SU-DHL-6 (cell line): ENCODE measurements around the gene TIMP4.

Experiments
- H2AFZ ChIP-seq: fragments of 200-600 bp; sonication (generic); 2 replicates; pipeline ENCODE4 v1.6.1; 2014; ENCODE audit warnings: low read depth, mild to moderate bottlenecking, moderate library complexity, mixed read lengths, antibody characterized with exemption, low read length; ENCODE audit not compliant: severe bottlenecking
- H3F3A ChIP-seq: fragments of 200-600 bp; shearing (Covaris generic); 2 replicates; pipeline ENCODE4 v1.6.0; 2016; ENCODE audit warnings: antibody characterized with exemption, mild to moderate bottlenecking; ENCODE audit not compliant: insufficient read depth
- H3K27ac ChIP-seq: fragments of 200-600 bp; sonication (generic); 2 replicates; pipeline ENCODE4 v1.5.1; 2016; ENCODE audit warnings: low read depth, mild to moderate bottlenecking, low read length, moderate library complexity, mixed read lengths
- H3K27me3 ChIP-seq: fragments of 200-600 bp; sonication (generic), shearing (Covaris generic); 2 replicates; pipeline ENCODE4 v1.6.0; 2014; ENCODE audit warnings: mild to moderate bottlenecking, low read length
- H3K36me3 ChIP-seq: fragments of 200-600 bp; sonication (generic); 2 replicates; pipeline ENCODE4 v1.6.1; 2014; ENCODE audit warnings: mild to moderate bottlenecking, low read length, mixed read lengths
- H3K4me2 ChIP-seq: fragments of 300-600, 200-600 bp; shearing (Covaris generic), sonication (generic); 2 replicates; pipeline ENCODE4 v1.6.0; 2014; ENCODE audit warnings: low read length, low read depth, mild to moderate bottlenecking; ENCODE audit not compliant: poor library complexity, severe bottlenecking
- H3K4me3 ChIP-seq: fragments of 200-600 bp; sonication (generic); 2 replicates; pipeline ENCODE4 v1.5.1; 2014; ENCODE audit warnings: antibody characterized with exemption, low read length, mild to moderate bottlenecking, mixed read lengths; ENCODE audit not compliant: insufficient read depth, poor library complexity, severe bottlenecking
- H3K79me2 ChIP-seq: fragments of 200-600 bp; sonication (generic); 2 replicates; pipeline ENCODE4 v1.6.1; 2014; ENCODE audit warnings: mild to moderate bottlenecking, low read length, moderate library complexity; ENCODE audit not compliant: insufficient read depth
- H3K9ac ChIP-seq: fragments of 200-600 bp; sonication (generic); 2 replicates; pipeline ENCODE4 v1.7.0; 2014; ENCODE audit warnings: mild to moderate bottlenecking, low read length
- H3K9me2 ChIP-seq: fragments of 200-600 bp; sonication (generic); replicated peaks from 2 replicates; pipeline ENCODE4 v1.6.1; 2014; ENCODE audit warnings: low read length; ENCODE audit not compliant: insufficient read depth
- H3K9me3 ChIP-seq: fragments of 200-600 bp; sonication (generic); 2 replicates; pipeline ENCODE4 v1.6.1; 2014; ENCODE audit warnings: low read length, mixed read lengths; ENCODE audit not compliant: insufficient read depth
- H4K20me1 ChIP-seq: fragments of 200-600 bp; sonication (generic); 2 replicates; pipeline ENCODE4 v1.6.1; 2014; ENCODE audit warnings: low read depth, mild to moderate bottlenecking, antibody characterized with exemption, low read length, moderate library complexity, mixed read lengths
- EZH2phosphoT487 ChIP-seq: fragments of 200-600 bp; sonication (generic), shearing (Covaris generic); conservative IDR thresholded peaks from 2 replicates; pipeline ENCODE4 v1.6.1; 2018; ENCODE audit warnings: mild to moderate bottlenecking, antibody characterized with exemption, low read length, moderate library complexity, mixed read lengths
- TF ChIP-seq, protein P1 (sequence below): fragments of 200-600 bp; sonication (generic); IDR thresholded peaks from one replicate; pipeline ENCODE4 v1.5.1; 2017; ENCODE audit warnings: antibody characterized with exemption, mild to moderate bottlenecking, low read length, moderate library complexity; ENCODE audit not compliant: insufficient read depth, poor library complexity, severe bottlenecking

Gene TIMP4

DNA sequence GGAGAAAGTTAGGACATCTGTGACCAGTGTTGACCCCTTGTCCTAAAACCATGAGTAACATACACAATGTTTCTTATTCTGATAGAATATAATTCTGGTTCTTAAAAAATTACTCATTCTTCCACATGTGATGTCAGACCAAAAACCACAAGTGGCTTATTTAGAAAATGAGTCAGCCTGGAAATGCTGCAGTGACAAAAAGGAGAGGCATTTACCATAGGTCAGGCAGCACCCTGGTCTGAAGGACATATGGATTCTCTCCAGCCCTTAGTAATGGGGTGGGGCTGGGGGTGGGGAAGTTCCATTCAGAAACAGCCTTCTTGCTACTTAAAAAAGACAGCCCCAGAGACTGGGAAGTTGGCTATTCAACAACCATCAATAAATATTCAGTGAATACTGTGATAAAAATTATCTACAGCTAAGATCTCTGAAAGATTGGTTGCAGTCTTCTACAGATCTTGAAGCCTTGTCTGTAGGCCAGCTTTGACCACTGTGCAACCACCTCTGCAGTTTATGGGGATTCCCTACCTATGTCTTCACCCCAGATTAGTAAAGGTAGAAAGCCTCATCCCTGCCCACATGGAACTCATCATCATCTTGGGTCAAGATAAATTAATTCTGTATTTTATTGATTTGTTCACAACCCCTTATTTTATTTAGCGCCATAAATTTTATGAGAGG is 34.9 kb upstream of the TIMP4 start:
- Histone ChIP-seq H3K4me3 (no peak overlapping the region), H3K27ac (no peak overlapping the region), H3F3A (no peaks in the 10 kb centered on the region), H3K4me2 (no peak overlapping the region), H3K36me3 (no peaks in the 10 kb centered on the region), H3K9me2 (no peaks in the 10 kb centered on the region), H4K20me1 (no peaks in the 10 kb centered on the region), H3K27me3 (no peaks in the 10 kb centered on the region), H3K9ac (no peak overlapping the region), H2AFZ (no peak overlapping the region), H3K9me3 (no peaks in the 10 kb centered on the region), H3K79me2 (no peaks in the 10 kb centered on the region)
- TF ChIP-seq EZH2phosphoT487: no peak
- TF ChIP-seq, protein P1, sequence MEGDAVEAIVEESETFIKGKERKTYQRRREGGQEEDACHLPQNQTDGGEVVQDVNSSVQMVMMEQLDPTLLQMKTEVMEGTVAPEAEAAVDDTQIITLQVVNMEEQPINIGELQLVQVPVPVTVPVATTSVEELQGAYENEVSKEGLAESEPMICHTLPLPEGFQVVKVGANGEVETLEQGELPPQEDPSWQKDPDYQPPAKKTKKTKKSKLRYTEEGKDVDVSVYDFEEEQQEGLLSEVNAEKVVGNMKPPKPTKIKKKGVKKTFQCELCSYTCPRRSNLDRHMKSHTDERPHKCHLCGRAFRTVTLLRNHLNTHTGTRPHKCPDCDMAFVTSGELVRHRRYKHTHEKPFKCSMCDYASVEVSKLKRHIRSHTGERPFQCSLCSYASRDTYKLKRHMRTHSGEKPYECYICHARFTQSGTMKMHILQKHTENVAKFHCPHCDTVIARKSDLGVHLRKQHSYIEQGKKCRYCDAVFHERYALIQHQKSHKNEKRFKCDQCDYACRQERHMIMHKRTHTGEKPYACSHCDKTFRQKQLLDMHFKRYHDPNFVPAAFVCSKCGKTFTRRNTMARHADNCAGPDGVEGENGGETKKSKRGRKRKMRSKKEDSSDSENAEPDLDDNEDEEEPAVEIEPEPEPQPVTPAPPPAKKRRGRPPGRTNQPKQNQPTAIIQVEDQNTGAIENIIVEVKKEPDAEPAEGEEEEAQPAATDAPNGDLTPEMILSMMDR: no peak

DNA sequence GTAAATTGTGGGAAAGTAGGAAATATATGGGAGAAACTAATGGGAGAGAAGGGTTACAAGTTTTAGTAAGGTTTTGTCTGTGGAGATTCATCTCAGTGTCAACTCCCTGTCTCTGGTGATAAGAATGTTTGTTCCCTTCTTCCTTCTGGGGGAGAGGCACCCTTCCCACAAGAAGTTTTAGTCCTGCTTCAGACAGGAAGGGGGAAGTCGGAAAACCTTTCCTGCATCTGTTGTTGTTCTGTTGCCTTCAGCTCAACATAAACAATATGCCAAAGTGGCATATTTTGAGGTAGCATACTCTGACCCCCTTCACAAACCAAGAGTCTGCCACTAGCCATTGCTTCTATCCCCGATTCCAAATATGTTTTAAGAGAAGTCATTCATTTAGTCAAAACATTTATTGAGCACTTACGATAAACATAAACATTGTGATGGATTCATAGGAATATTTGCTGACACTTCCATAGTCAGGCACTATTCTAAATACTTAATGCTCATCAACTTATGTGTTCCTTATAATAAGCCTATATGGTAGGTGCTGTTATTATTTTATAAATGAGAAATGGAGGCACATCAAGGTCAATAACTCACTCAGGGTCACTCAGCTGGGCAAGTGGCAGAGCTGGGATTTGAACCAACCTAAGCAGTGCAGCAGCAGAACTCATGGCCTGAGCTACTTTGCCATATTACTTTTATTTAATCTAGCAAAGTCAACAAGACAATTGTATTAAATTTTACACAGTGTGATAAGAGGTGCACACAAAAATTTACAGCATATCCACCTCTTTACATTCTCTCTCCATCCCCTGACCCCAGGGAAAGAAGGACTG is 34.2 kb upstream of the TIMP4 start:
- no peak for TF ChIP-seq EZH2phosphoT487
- TF ChIP-seq, protein P1: no peak
- Histone ChIP-seq H2AFZ (no peak overlapping the region), H3K4me2 (no peak overlapping the region), H3K36me3 (no peaks in the 10 kb centered on the region), H3K9me3 (no peaks in the 10 kb centered on the region), H3K27ac (no peak overlapping the region), H3K27me3 (no peaks in the 10 kb centered on the region), H4K20me1 (no peaks in the 10 kb centered on the region), H3K9ac (no peak overlapping the region), H3K79me2 (no peaks in the 10 kb centered on the region), H3F3A (no peaks in the 10 kb centered on the region), H3K4me3 (no peak overlapping the region), H3K9me2 (no peaks in the 10 kb centered on the region)

DNA sequence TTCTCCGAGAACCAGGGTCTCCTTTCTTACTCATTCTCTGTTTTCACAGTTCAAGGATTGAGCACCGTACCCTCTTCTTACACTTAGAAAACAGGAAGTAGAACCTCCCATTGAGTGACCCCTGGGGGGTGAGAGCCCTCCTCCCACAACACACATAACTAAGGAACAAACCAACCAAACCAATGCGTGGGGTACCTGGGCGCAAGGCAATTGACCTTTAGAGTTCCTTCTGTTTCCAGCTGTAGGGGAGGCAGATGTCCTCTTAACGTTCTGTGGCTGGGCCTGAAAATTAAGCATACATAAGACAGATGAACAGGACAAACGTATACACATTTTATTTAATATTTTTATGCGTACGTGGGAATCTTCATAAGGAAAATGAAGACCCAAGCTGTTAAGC is 33.5 kb upstream of the TIMP4 start:
- H3K4me3 ChIP-seq: no peak overlapping the region
- no peaks in the 10 kb centered on the region for H3K9me2 ChIP-seq
- H3K27me3 ChIP-seq: no peaks in the 10 kb centered on the region
- H3K9me3 ChIP-seq: no peaks in the 10 kb centered on the region
- H3K4me2 ChIP-seq: no peak overlapping the region
- H3K9ac ChIP-seq: no peak overlapping the region
- H3K79me2 ChIP-seq: no peaks in the 10 kb centered on the region
- no peak for TF ChIP-seq EZH2phosphoT487
- TF ChIP-seq, protein P1: no peak
- no peak overlapping the region for H3K27ac ChIP-seq
- no peak overlapping the region for H2AFZ ChIP-seq
- no peaks in the 10 kb centered on the region for H3F3A ChIP-seq
- no peaks in the 10 kb centered on the region for H4K20me1 ChIP-seq
- no peaks in the 10 kb centered on the region for H3K36me3 ChIP-seq
